Measurements from ENCODE around the gene H2AZ1.

- TF ChIP-seq CTCF (conservative IDR thresholded peaks at IDR 0.05 in 1 of 2, IDR thresholded peaks at IDR 0.05 in 1 of 2; ENCODE audit: extremely low read depth in 1 of 2, insufficient read depth in 1 of 2, low read depth in 1 of 2, low read length in 2 of 2) = no peak
- no peak for TF ChIP-seq EZH2 (IDR thresholded peaks at IDR 0.05; ENCODE audit: borderline replicate concordance, low read length)
Measured at GRCh38 chr4:99938243-99938753, 11.8 kb downstream of the H2AZ1 start.

Data from mammary epithelial cell (primary cell).